SU-DHL-6 (cell line): ENCODE results near the gene GFRA4.

Source experiments
- H2AFZ ChIP-seq: fragments of 200-600 bp; sonication (generic); 2 replicates; pipeline ENCODE4 v1.6.1; 2014; ENCODE audit warnings: low read depth, mild to moderate bottlenecking, moderate library complexity, mixed read lengths, antibody characterized with exemption, low read length; ENCODE audit not compliant: severe bottlenecking
- H3F3A ChIP-seq: fragments of 200-600 bp; shearing (Covaris generic); 2 replicates; pipeline ENCODE4 v1.6.0; 2016; ENCODE audit warnings: antibody characterized with exemption, mild to moderate bottlenecking; ENCODE audit not compliant: insufficient read depth
- H3K27ac ChIP-seq: fragments of 200-600 bp; sonication (generic); 2 replicates; pipeline ENCODE4 v1.5.1; 2016; ENCODE audit warnings: low read depth, mild to moderate bottlenecking, low read length, moderate library complexity, mixed read lengths
- H3K27me3 ChIP-seq: fragments of 200-600 bp; sonication (generic), shearing (Covaris generic); 2 replicates; pipeline ENCODE4 v1.6.0; 2014; ENCODE audit warnings: mild to moderate bottlenecking, low read length
- H3K36me3 ChIP-seq: fragments of 200-600 bp; sonication (generic); 2 replicates; pipeline ENCODE4 v1.6.1; 2014; ENCODE audit warnings: mild to moderate bottlenecking, low read length, mixed read lengths
- H3K4me2 ChIP-seq: fragments of 300-600, 200-600 bp; shearing (Covaris generic), sonication (generic); 2 replicates; pipeline ENCODE4 v1.6.0; 2014; ENCODE audit warnings: low read length, low read depth, mild to moderate bottlenecking; ENCODE audit not compliant: poor library complexity, severe bottlenecking
- H3K4me3 ChIP-seq: fragments of 200-600 bp; sonication (generic); 2 replicates; pipeline ENCODE4 v1.5.1; 2014; ENCODE audit warnings: antibody characterized with exemption, low read length, mild to moderate bottlenecking, mixed read lengths; ENCODE audit not compliant: insufficient read depth, poor library complexity, severe bottlenecking
- H3K79me2 ChIP-seq: fragments of 200-600 bp; sonication (generic); 2 replicates; pipeline ENCODE4 v1.6.1; 2014; ENCODE audit warnings: mild to moderate bottlenecking, low read length, moderate library complexity; ENCODE audit not compliant: insufficient read depth
- H3K9ac ChIP-seq: fragments of 200-600 bp; sonication (generic); 2 replicates; pipeline ENCODE4 v1.7.0; 2014; ENCODE audit warnings: mild to moderate bottlenecking, low read length
- H3K9me2 ChIP-seq: fragments of 200-600 bp; sonication (generic); replicated peaks from 2 replicates; pipeline ENCODE4 v1.6.1; 2014; ENCODE audit warnings: low read length; ENCODE audit not compliant: insufficient read depth
- H3K9me3 ChIP-seq: fragments of 200-600 bp; sonication (generic); 2 replicates; pipeline ENCODE4 v1.6.1; 2014; ENCODE audit warnings: low read length, mixed read lengths; ENCODE audit not compliant: insufficient read depth
- H4K20me1 ChIP-seq: fragments of 200-600 bp; sonication (generic); 2 replicates; pipeline ENCODE4 v1.6.1; 2014; ENCODE audit warnings: low read depth, mild to moderate bottlenecking, antibody characterized with exemption, low read length, moderate library complexity, mixed read lengths
- CTCF ChIP-seq: fragments of 200-600 bp; sonication (generic); IDR thresholded peaks from one replicate; pipeline ENCODE4 v1.5.1; 2017; ENCODE audit warnings: antibody characterized with exemption, mild to moderate bottlenecking, low read length, moderate library complexity; ENCODE audit not compliant: insufficient read depth, poor library complexity, severe bottlenecking
- EZH2phosphoT487 ChIP-seq: fragments of 200-600 bp; sonication (generic), shearing (Covaris generic); conservative IDR thresholded peaks from 2 replicates; pipeline ENCODE4 v1.6.1; 2018; ENCODE audit warnings: mild to moderate bottlenecking, antibody characterized with exemption, low read length, moderate library complexity, mixed read lengths

Gene GFRA4

GRCh38 chr20:3677733-3678132 is 14.5 kb upstream of the GFRA4 start:
- no peaks in the 10 kb centered on the region for H3K79me2 ChIP-seq
- no peak overlapping the region for H2AFZ ChIP-seq
- no peaks in the 10 kb centered on the region for H3K9me3 ChIP-seq
- H3K27me3 ChIP-seq = no peaks in the 10 kb centered on the region
- H4K20me1 ChIP-seq = no peaks in the 10 kb centered on the region
- no peaks in the 10 kb centered on the region for H3F3A ChIP-seq
- H3K9me2 ChIP-seq = no peaks in the 10 kb centered on the region
- H3K36me3 ChIP-seq = no peaks in the 10 kb centered on the region
- TF ChIP-seq EZH2phosphoT487 (no peak), CTCF (no peak)
- no peak overlapping the region for H3K27ac ChIP-seq
- H3K9ac ChIP-seq = no peak overlapping the region
- no peak overlapping the region for H3K4me2 ChIP-seq
- H3K4me3 ChIP-seq = no peak overlapping the region

GRCh38 chr20:3674995-3675900 is 12.0 kb upstream of the GFRA4 start:
- H3K4me3 ChIP-seq = no peak overlapping the region
- no peak overlapping the region for H3K4me2 ChIP-seq
- H3F3A ChIP-seq = no peaks in the 10 kb centered on the region
- no peaks in the 10 kb centered on the region for H3K9me3 ChIP-seq
- TF ChIP-seq EZH2phosphoT487 = no peak
- TF ChIP-seq CTCF = no peak
- H3K9me2 ChIP-seq = no peaks in the 10 kb centered on the region
- H2AFZ ChIP-seq = no peak overlapping the region
- no peaks in the 10 kb centered on the region for H3K36me3 ChIP-seq
- H3K79me2 ChIP-seq = no peaks in the 10 kb centered on the region
- H3K27ac ChIP-seq = no peak overlapping the region
- no peaks in the 10 kb centered on the region for H3K27me3 ChIP-seq
- no peaks in the 10 kb centered on the region for H4K20me1 ChIP-seq
- no peak overlapping the region for H3K9ac ChIP-seq

- Histone ChIP-seq H3K27ac (no peak overlapping the region), H3K79me2 (no peaks in the 10 kb centered on the region), H3K27me3 (no peaks in the 10 kb centered on the region), H3K36me3 (no peaks in the 10 kb centered on the region), H3K4me3 (no peak overlapping the region), H3K4me2 (no peak overlapping the region), H3K9me3 (no peaks in the 10 kb centered on the region), H3K9ac (no peak overlapping the region), H2AFZ (no peak overlapping the region), H4K20me1 (no peaks in the 10 kb centered on the region), H3F3A (no peaks in the 10 kb centered on the region), H3K9me2 (no peaks in the 10 kb centered on the region)
- TF ChIP-seq EZH2phosphoT487 = no peak
- TF ChIP-seq CTCF = no peak
These were observed 11.2 kb upstream of the GFRA4 start for GRCh38 chr20:3674447-3674846.
